HG03095 (cell line): ENCODE measurements around the gene AHI1.

ENCODE experiments used
- ATAC-seq: cut with Tn5 transposase; IDR thresholded peaks from one replicate; pipeline ENCODE4 v1.9.1; 2021; ENCODE audit warnings: moderate library complexity; ENCODE audit not compliant: unreplicated experiment

The AHI1 gene

GRCh38 chr6:135236319-135236718 is 261.2 kb downstream of the AHI1 start:
- ATAC-seq = no peak

- ATAC-seq = no peak
Measured at GRCh38 chr6:135235716-135236115, 261.8 kb downstream of the AHI1 start.

DNA sequence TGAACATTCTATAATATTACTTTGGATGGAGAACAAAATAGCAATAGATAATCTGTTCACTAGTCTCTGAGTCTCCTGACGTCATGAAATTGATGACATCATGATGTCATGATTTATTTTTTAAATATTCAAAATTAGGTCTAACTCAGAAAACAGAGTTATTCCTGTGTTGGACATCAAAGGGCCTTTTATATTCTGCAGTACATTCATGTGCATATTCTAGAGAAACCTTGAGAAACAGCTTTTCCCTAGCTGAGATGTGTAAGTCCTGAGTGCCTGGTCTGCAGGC is 263.1 kb downstream of the AHI1 start:
- no peak for ATAC-seq

- peak; percentile 70 for ATAC-seq
Measured at GRCh38 chr6:135233686-135234491, 263.7 kb downstream of the AHI1 start.
